OCI-LY7 (cell line): ENCODE data around the gene YEATS4. TPM values are rescaled to one million over a fixed set of nuclear protein-coding genes. Genes with fewer than 3 reads are reported as not detected.

Source experiments
- BruUV-seq: library from RNA; stranded (reverse); fragments of 400-500 nt; replicated peaks from 2 replicates; lab custom pipeline; 2021; lab: Mats Ljungman, UMichigan
- CTCF ChIA-PET: fragments of 300-600 bp; sonication (Branson Sonifier 250); formaldehyde crosslinking; loops from one replicate; lab custom pipeline; 2022; ENCODE audit warnings: antibody characterized with exemption; ENCODE audit not compliant: unreplicated experiment; lab: Charles Lee
- POLR2A ChIA-PET: fragments of 300-600 bp; sonication (Branson Sonifier 250); formaldehyde crosslinking; loops from one replicate; lab custom pipeline; 2022; ENCODE audit warnings: antibody characterized with exemption; lab: Charles Lee
- DNase-seq: peaks from one replicate; pipeline ENCODE4 v3.0.0-alpha.2; 2015; ENCODE audit warnings: low spot score
- H2AFZ ChIP-seq: fragments of 200-600 bp; sonication (generic), shearing (Covaris generic); 2 replicates; pipeline ENCODE4 v1.6.1; 2014; ENCODE audit warnings: mild to moderate bottlenecking, antibody characterized with exemption, low read length, moderate library complexity
- H3K27ac ChIP-seq: fragments of 200-600 bp; sonication (generic); 2 replicates; pipeline ENCODE4 v1.5.1; 2014; ENCODE audit warnings: mixed run types, low read depth, mild to moderate bottlenecking, moderate library complexity, low read length, inconsistent platforms; ENCODE audit not compliant: poor library complexity, severe bottlenecking
- H3K36me3 ChIP-seq: fragments of 200-600 bp; sonication (generic); 2 replicates; pipeline ENCODE4 v1.6.1; 2014; ENCODE audit warnings: mild to moderate bottlenecking, antibody characterized with exemption, low read length, moderate library complexity, mixed read lengths; ENCODE audit not compliant: insufficient read depth
- H3K4me1 ChIP-seq: fragments of 200-600 bp; sonication (generic); 2 replicates; pipeline ENCODE4 v1.5.1; 2014; ENCODE audit warnings: mild to moderate bottlenecking, low read length; ENCODE audit not compliant: insufficient read depth, poor library complexity, severe bottlenecking
- H3K4me2 ChIP-seq: fragments of 200-600 bp; sonication (generic); 2 replicates; pipeline ENCODE4 v1.6.1; 2014; ENCODE audit warnings: mild to moderate bottlenecking, low read length
- H3K4me3 ChIP-seq: fragments of 200-600 bp; sonication (generic); 2 replicates; pipeline ENCODE4 v1.5.1; 2014; ENCODE audit warnings: mild to moderate bottlenecking, low read depth, low read length; ENCODE audit not compliant: poor library complexity, severe bottlenecking
- H3K79me2 ChIP-seq: fragments of 200-600 bp; sonication (generic); 2 replicates; pipeline ENCODE4 v1.6.1; 2016; ENCODE audit warnings: low read depth, mild to moderate bottlenecking, low read length, moderate library complexity, mixed read lengths; ENCODE audit not compliant: insufficient read depth
- H3K9me2 ChIP-seq: fragments of 200-600 bp; sonication (generic); 2 replicates; pipeline ENCODE4 v1.6.1; 2016; ENCODE audit warnings: mild to moderate bottlenecking, low read length, mixed read lengths; ENCODE audit not compliant: insufficient read depth
- H3K9me3 ChIP-seq: fragments of 200-600 bp; sonication (generic); 2 replicates; pipeline ENCODE4 v1.6.1; 2014; ENCODE audit warnings: mild to moderate bottlenecking, mixed run types, low read length, mixed read lengths
- H4K20me1 ChIP-seq: fragments of 200-600 bp; sonication (generic); 2 replicates; pipeline ENCODE4 v1.6.1; 2014; ENCODE audit warnings: mild to moderate bottlenecking, antibody characterized with exemption, low read length, moderate library complexity, mixed read lengths; ENCODE audit not compliant: insufficient read depth
- EZH2phosphoT487 ChIP-seq: fragments of 200-600 bp; sonication (generic); IDR thresholded peaks from 2 replicates; pipeline ENCODE4 v1.6.1; 2018; ENCODE audit warnings: low read depth, borderline replicate concordance, mild to moderate bottlenecking, mixed run types, antibody characterized with exemption, low read length, moderate library complexity, mixed read lengths
- intact Hi-C: fragments of 100-400 bp; cut with micrococcal nuclease; formaldehyde crosslinking; loops from one replicate; pipeline ENCODE4 v1.10.0; 2022; ENCODE audit not compliant: unreplicated experiment
- total RNA-seq, 2 experiments: library from RNA; depleted of rRNA in 1 of 2; stranded (reverse); fragments of >200 nt in 1 of 2; shearing (Covaris generic) in 1 of 2; gene quantifications; 2 replicates each; pipeline ENCODE4 v1.2.3, GENCODE V29; 2014 to 2022
- TF ChIP-seq, protein P1 (sequence below): fragments of 200-600 bp; sonication (generic); conservative IDR thresholded peaks from 2 replicates; pipeline ENCODE4 v1.5.1; 2014; ENCODE audit warnings: mild to moderate bottlenecking, antibody characterized with exemption, low read length, moderate library complexity, mixed read lengths

The YEATS4 gene
- total RNA-seq, 2 experiments from 2014 or later: 80.4 to 122 TPM

DNA sequence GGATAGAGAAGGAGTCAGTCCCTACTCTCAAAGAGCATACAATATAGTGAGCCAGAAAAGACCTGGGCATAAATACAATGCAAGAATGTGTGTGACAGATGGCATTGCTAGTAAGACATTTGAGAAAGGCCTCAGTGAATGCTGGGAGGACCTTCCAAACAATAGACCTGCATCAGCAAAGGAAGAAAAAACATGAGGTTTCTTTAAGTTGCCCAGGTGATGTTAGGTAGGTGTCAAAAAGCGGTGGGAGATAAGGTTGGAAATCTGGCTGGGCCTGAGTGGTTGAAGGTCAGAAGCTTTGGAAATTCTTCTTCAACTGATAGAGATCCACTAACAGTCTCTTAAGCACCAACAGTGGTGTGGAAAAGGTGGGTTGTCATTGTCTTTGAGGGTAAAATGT lies 60.2 kb downstream of the YEATS4 start:
- ChIA-PET POLR2A (no interaction called here), CTCF (no interaction called here)
- Histone ChIP-seq H2AFZ (no peak overlapping the region), H3K79me2 (no peaks in the 10 kb centered on the region), H3K27ac (no peak overlapping the region), H3K36me3 (no peaks in the 10 kb centered on the region), H3K9me3 (no peaks in the 10 kb centered on the region), H4K20me1 (no peaks in the 10 kb centered on the region), H3K4me3 (no peak overlapping the region), H3K4me2 (no peak overlapping the region), H3K4me1 (no peaks in the 10 kb centered on the region), H3K9me2 (no peaks in the 10 kb centered on the region)
- BruUV-seq: no TSS peak
- intact Hi-C loops: loop anchor here (5.0 kb wide), 1 partner anchor 153 kb away; no protein-coding TSS in a partner anchor
- DNase-seq: no peak
- TF ChIP-seq EZH2phosphoT487: no peak
- TF ChIP-seq, protein P1, sequence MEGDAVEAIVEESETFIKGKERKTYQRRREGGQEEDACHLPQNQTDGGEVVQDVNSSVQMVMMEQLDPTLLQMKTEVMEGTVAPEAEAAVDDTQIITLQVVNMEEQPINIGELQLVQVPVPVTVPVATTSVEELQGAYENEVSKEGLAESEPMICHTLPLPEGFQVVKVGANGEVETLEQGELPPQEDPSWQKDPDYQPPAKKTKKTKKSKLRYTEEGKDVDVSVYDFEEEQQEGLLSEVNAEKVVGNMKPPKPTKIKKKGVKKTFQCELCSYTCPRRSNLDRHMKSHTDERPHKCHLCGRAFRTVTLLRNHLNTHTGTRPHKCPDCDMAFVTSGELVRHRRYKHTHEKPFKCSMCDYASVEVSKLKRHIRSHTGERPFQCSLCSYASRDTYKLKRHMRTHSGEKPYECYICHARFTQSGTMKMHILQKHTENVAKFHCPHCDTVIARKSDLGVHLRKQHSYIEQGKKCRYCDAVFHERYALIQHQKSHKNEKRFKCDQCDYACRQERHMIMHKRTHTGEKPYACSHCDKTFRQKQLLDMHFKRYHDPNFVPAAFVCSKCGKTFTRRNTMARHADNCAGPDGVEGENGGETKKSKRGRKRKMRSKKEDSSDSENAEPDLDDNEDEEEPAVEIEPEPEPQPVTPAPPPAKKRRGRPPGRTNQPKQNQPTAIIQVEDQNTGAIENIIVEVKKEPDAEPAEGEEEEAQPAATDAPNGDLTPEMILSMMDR: no peak

GRCh38 chr12:69421548-69421947 lies 62.0 kb downstream of the YEATS4 start:
- Histone ChIP-seq H3K27ac (no peak overlapping the region), H3K4me2 (no peak overlapping the region), H3K4me1 (no peaks in the 10 kb centered on the region), H3K36me3 (no peaks in the 10 kb centered on the region), H2AFZ (no peak overlapping the region), H3K4me3 (no peak overlapping the region), H4K20me1 (no peaks in the 10 kb centered on the region), H3K9me3 (no peaks in the 10 kb centered on the region), H3K79me2 (no peaks in the 10 kb centered on the region), H3K9me2 (no peaks in the 10 kb centered on the region)
- TF ChIP-seq, protein P1: no peak
- no peak for TF ChIP-seq EZH2phosphoT487
- ChIA-PET CTCF (no interaction called here), POLR2A (no interaction called here)
- intact Hi-C loops: no loop called here
- DNase-seq: no peak
- BruUV-seq: no TSS peak

DNA sequence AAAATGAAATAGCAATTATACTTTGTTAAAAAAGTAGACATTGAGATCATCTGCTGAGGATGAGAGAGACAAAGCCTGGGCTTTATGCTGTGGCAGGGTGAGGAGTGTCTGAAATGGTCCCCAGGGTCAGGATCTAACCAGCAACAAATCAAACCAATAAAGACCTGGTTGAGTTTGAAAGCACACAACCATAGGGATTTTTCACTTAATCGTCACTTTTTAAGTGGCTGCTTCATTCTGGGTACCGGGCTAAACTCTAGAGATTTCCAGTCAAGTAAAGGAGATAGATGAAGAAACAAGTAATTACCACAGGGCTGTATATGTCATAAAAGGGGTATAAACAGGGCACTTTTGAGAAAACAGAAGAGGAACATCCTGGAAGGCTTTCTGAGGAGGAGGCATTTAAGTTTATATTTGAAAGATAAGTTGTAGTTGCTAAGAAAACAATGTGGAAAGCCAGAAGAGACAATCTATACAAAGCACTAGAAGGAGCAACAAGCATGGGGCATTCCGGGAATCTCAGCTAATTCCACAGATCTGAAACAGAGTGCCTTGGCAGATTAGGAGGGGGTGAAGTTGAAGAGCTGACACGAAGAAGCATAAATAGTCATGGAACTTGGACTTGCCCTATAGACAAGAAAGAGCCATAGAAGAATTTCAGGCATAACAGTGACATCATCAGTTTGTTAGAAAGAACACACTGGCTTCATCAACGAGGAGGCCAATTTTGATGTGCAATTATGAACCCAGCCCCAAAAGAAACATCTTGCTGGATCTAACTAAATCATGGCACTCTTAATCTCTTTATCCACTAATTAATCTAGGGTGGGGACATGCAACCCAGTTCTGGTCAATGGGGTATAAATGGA lies 63.7 kb downstream of the YEATS4 start:
- H3K4me3 ChIP-seq: no peak overlapping the region
- DNase-seq: no peak
- ChIA-PET CTCF (no interaction called here), POLR2A (interaction anchor here (0.6 kb wide), 1 partner anchor 20 kb away, joined by 4 read pairs; no protein-coding TSS in a partner anchor)
- no peaks in the 10 kb centered on the region for H3K79me2 ChIP-seq
- no TSS peak for BruUV-seq
- H3K4me2 ChIP-seq: no peak overlapping the region
- intact Hi-C loops: no loop called here
- H4K20me1 ChIP-seq: no peaks in the 10 kb centered on the region
- no peak overlapping the region for H3K27ac ChIP-seq
- H3K9me2 ChIP-seq: no peaks in the 10 kb centered on the region
- TF ChIP-seq, protein P1: no peak
- no peak for TF ChIP-seq EZH2phosphoT487
- H3K36me3 ChIP-seq: no peaks in the 10 kb centered on the region
- H3K4me1 ChIP-seq: no peaks in the 10 kb centered on the region
- H2AFZ ChIP-seq: no peak overlapping the region
- no peaks in the 10 kb centered on the region for H3K9me3 ChIP-seq
